ENCODE results near the gene DMRTB1.

The DMRTB1 gene

GRCh38 chr1:53511323-53511932, 52.2 kb downstream of the DMRTB1 start:
- no peak for DNase-seq

GRCh38 chr1:53511933-53512806, 53.0 kb downstream of the DMRTB1 start:
- no peak for DNase-seq

- no peak for DNase-seq
Measured at GRCh38 chr1:53512807-53513755, 53.9 kb downstream of the DMRTB1 start.

DNA sequence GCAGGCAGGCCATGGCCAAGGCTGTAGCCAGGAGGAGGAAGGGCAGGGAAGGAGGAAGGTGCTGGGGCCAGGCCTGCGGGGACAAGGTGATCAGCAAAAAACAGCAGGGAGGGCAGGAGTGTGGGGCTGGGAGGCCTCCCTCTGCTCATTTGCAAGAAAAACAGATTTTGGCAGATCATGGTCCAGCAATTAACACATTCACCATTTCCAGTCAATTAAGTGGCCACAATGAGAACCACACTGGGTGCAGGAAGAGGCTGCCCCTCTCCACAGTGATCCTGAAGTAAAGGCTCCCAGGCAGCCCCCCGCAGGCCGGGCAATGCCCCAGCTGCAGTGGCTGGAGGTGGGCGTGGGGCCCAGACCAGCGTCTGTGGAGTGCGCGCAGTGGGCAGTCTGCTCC, 54.6 kb downstream of the DMRTB1 start:
- no peak for DNase-seq

- no peak for DNase-seq
Measured at GRCh38 chr1:53514436-53514835, 55.2 kb downstream of the DMRTB1 start.

GRCh38 chr1:53516181-53516580, 57.0 kb downstream of the DMRTB1 start:
- DNase-seq: no peak
